ENCODE data around the gene PLEKHO1. TPM values are rescaled to one million over a fixed set of nuclear protein-coding genes. Genes with fewer than 3 reads are reported as not detected.
"Not testable (repeated sequence)": the region's sequence is repeated elsewhere in the genome, so short reads cannot be mapped to it uniquely, and the experiment has no call there.

The PLEKHO1 gene
- total RNA-seq, 3 donors from 2014 or later: 10.0 to 228 (median 21.9) TPM

GRCh38 chr1:150182247-150182646 is 32.5 kb downstream of the PLEKHO1 start:
- TF ChIP-seq CTCF (IDR thresholded peaks at IDR 0.05): no peak
- intact Hi-C loops (cut with DNase I, micrococcal nuclease): loop anchor here in 1 of 2 donors (10.0 kb wide), 1 partner anchor 217 kb away; no protein-coding TSS in a partner anchor
- DNase-seq: no peak
- Histone ChIP-seq H3K4me1 (ENCODE audit: low read depth) (peaks cover 5% of the 10 kb centered on the region), H3K9me3 (no peaks in the 10 kb centered on the region), H3K36me3 (ENCODE audit: low read depth) (no peaks in the 10 kb centered on the region), H3K4me3 (no peak overlapping the region)
- ATAC-seq: no peak

- DNase-seq: no peak
- H3K36me3 ChIP-seq (ENCODE audit: low read depth): no peaks in the 10 kb centered on the region
- no peak overlapping the region for H3K4me3 ChIP-seq
- ATAC-seq: no peak
- TF ChIP-seq CTCF (IDR thresholded peaks at IDR 0.05): no peak
- intact Hi-C loops (cut with DNase I, micrococcal nuclease): loop anchor here in 1 of 2 donors (10.0 kb wide), 1 partner anchor 218 kb away; no protein-coding TSS in a partner anchor
- no peaks in the 10 kb centered on the region for H3K9me3 ChIP-seq
- H3K4me1 ChIP-seq (ENCODE audit: low read depth): peaks cover 5% of the 10 kb centered on the region
Observed at GRCh38 chr1:150183061-150183460, 33.3 kb downstream of the PLEKHO1 start.

- TF ChIP-seq CTCF (IDR thresholded peaks at IDR 0.05): no peak
- DNase-seq: no peak
- H3K9me3 ChIP-seq: no peaks in the 10 kb centered on the region
- no peak for ATAC-seq
- no peak overlapping the region for H3K4me3 ChIP-seq
- no peaks in the 10 kb centered on the region for H3K36me3 ChIP-seq (ENCODE audit: low read depth)
- H3K4me1 ChIP-seq (ENCODE audit: low read depth): peaks cover 5% of the 10 kb centered on the region
- intact Hi-C loops (cut with DNase I, micrococcal nuclease): loop anchor here in 1 of 2 donors (10.0 kb wide), 1 partner anchor 221 kb away; no protein-coding TSS in a partner anchor
Observed at GRCh38 chr1:150185481-150185880, 35.8 kb downstream of the PLEKHO1 start.

- not testable (repeated sequence) for H3K36me3 ChIP-seq (ENCODE audit: low read depth); DNase-seq; H3K4me3 ChIP-seq; ATAC-seq; H3K4me1 ChIP-seq (ENCODE audit: low read depth); H3K9me3 ChIP-seq
- intact Hi-C loops (cut with DNase I, micrococcal nuclease): loop anchor here in 1 of 2 donors (10.0 kb wide), 1 partner anchor 222 kb away; no protein-coding TSS in a partner anchor
Observed at GRCh38 chr1:150186438-150186788, 36.7 kb downstream of the PLEKHO1 start.

- Histone ChIP-seq H3K4me1 (ENCODE audit: low read depth) (peaks cover 5% of the 10 kb centered on the region), H3K4me3 (no peak overlapping the region), H3K9me3 (no peaks in the 10 kb centered on the region), H3K36me3 (ENCODE audit: low read depth) (no peaks in the 10 kb centered on the region)
- DNase-seq (no peak), ATAC-seq (peak; percentile 73)
- intact Hi-C loops (cut with DNase I, micrococcal nuclease): loop anchor here in 1 of 2 donors (10.0 kb wide), 1 partner anchor 222 kb away; no protein-coding TSS in a partner anchor
- TF ChIP-seq CTCF (IDR thresholded peaks at IDR 0.05): no peak
Observed at GRCh38 chr1:150186789-150187559, 37.3 kb downstream of the PLEKHO1 start.

- peaks cover 5% of the 10 kb centered on the region for H3K4me1 ChIP-seq (ENCODE audit: low read depth)
- TF ChIP-seq CTCF (IDR thresholded peaks at IDR 0.05): no peak
- no peak for DNase-seq
Observed at GRCh38 chr1:150187560-150187931, 37.8 kb downstream of the PLEKHO1 start.

More at GRCh38 chr1:150187560-150187931, 37.8 kb downstream of the PLEKHO1 start:
- H3K9me3 ChIP-seq: no peaks in the 10 kb centered on the region
- H3K4me3 ChIP-seq: no peak overlapping the region
- H3K36me3 ChIP-seq (ENCODE audit: low read depth): no peaks in the 10 kb centered on the region
- no peak for ATAC-seq
- intact Hi-C loops (cut with DNase I, micrococcal nuclease): loop anchor here in 1 of 2 donors (10.0 kb wide), 1 partner anchor 223 kb away; no protein-coding TSS in a partner anchor

All from mucosa of descending colon (tissue), 3 donors.